GM12878 (cell line): ENCODE results near the gene CTDNEP1. TPM values are rescaled to one million over a fixed set of nuclear protein-coding genes. Genes with fewer than 3 reads are reported as not detected.

Experiments
- ATAC-seq: fragments of 200-7000 bp; cut with Tn5 transposase; 3 replicates; pipeline ENCODE4 v1.9.1; 2020; ENCODE audit warnings: mild to moderate bottlenecking, moderate library complexity
- BruUV-seq: library from RNA; stranded (reverse); fragments of 400-500 nt; replicated peaks from 2 replicates; lab custom pipeline; 2021; lab: Mats Ljungman, UMichigan
- CTCF ChIA-PET: fragments of 300-600 bp; sonication (Branson Sonifier 250); formaldehyde crosslinking; extraction: SDS; loops from one replicate; lab custom pipeline; 2021; ENCODE audit warnings: inconsistent platforms; lab: Yijun Ruan, JAX
- POLR2A ChIA-PET: fragments of 350-600 bp; formaldehyde crosslinking; extraction: SDS; loops from one replicate; lab custom pipeline; 2021; ENCODE audit warnings: inconsistent platforms; lab: Charles Lee
- RAD21 ChIA-PET: fragments of 300-600 bp; sonication (Branson Sonifier 250); formaldehyde crosslinking; loops from one replicate; lab custom pipeline; 2023; ENCODE audit warnings: antibody characterized with exemption; ENCODE audit not compliant: unreplicated experiment; lab: Charles Lee
- SMC1A ChIA-PET: fragments of 300-600 bp; sonication (Branson Sonifier 250); formaldehyde crosslinking; loops from one replicate; lab custom pipeline; 2023; ENCODE audit not compliant: unreplicated experiment, uncharacterized antibody; lab: Charles Lee
- DNase-seq: peaks from one replicate; pipeline ENCODE4 v3.0.0-alpha.2; 2011; ENCODE audit warnings: low read depth, low spot score
- FAIRE-seq: peaks from 3 replicates; lab custom pipeline; 2011; peaks lifted over from hg19 to GRCh38; lab: Jason Lieb, UNC
- H2AFZ ChIP-seq: 2 replicates; pipeline ENCODE4 v1.6.0; 2011; ENCODE audit warnings: low read depth, low read length, control low read depth; ENCODE audit not compliant: control insufficient read depth
- H3K27ac ChIP-seq: 2 replicates; pipeline ENCODE4 v1.5.1; 2011; ENCODE audit warnings: control low read depth; ENCODE audit not compliant: control insufficient read depth, insufficient read depth
- H3K27me3 ChIP-seq, 2 experiments: replicated peaks in 1 of 2; 2 replicates each; pipeline versions ENCODE4 v1.6.0 to v1.6.1; 2011; ENCODE audit warnings: low read length in 1 of 2; ENCODE audit not compliant: control insufficient read depth in 2 of 2, insufficient read depth in 2 of 2
- H3K36me3 ChIP-seq, 2 experiments: 2 replicates each; pipeline ENCODE4 v1.5.1; 2011; ENCODE audit warnings: low read length in 1 of 2; ENCODE audit not compliant: control insufficient read depth in 2 of 2, insufficient read depth in 2 of 2
- H3K4me1 ChIP-seq: 2 replicates; pipeline ENCODE4 v1.6.1; 2011; ENCODE audit warnings: mild to moderate bottlenecking, low read length, moderate library complexity, mixed read lengths; ENCODE audit not compliant: control insufficient read depth, insufficient read depth
- H3K4me2 ChIP-seq: 2 replicates; pipeline ENCODE4 v1.6.0; 2011; ENCODE audit warnings: control low read depth; ENCODE audit not compliant: control insufficient read depth, insufficient read depth
- H3K4me3 ChIP-seq: fragments of 200-600 bp; sonication (generic); 2 replicates; pipeline ENCODE4 v1.5.1; 2016
- H3K79me2 ChIP-seq: 2 replicates; pipeline ENCODE4 v1.6.0; 2011; ENCODE audit warnings: low read length; ENCODE audit not compliant: control insufficient read depth, insufficient read depth
- H3K9ac ChIP-seq: 2 replicates; pipeline ENCODE4 v1.8.0; 2011; ENCODE audit warnings: low read length, control low read depth, mixed read lengths; ENCODE audit not compliant: control insufficient read depth, insufficient read depth
- H3K9me3 ChIP-seq: replicated peaks from 3 replicates; pipeline ENCODE4 v1.5.1; 2011; ENCODE audit warnings: mild to moderate bottlenecking, low read length; ENCODE audit not compliant: control insufficient read depth, insufficient read depth
- H4K20me1 ChIP-seq: 2 replicates; pipeline ENCODE4 v1.6.0; 2011; ENCODE audit not compliant: control insufficient read depth, insufficient read depth
- ASH2L ChIP-seq: fragments of 300-600, 200-600 bp; sonication (generic); IDR thresholded peaks from 2 replicates; pipeline ENCODE4 v1.6.1; 2017; ENCODE audit warnings: low read depth, mild to moderate bottlenecking, borderline replicate concordance
- BHLHE40 ChIP-seq, 2 experiments: fragments of 450-650 bp in 1 of 2; IDR thresholded peaks; 2 replicates each; pipeline ENCODE4 v1.6.1; 2011 to 2017; ENCODE audit warnings: low read depth in 2 of 2, borderline replicate concordance in 1 of 2, improper control_type of control experiment in 1 of 2, low read length in 1 of 2, mild to moderate bottlenecking in 1 of 2
- BMI1 ChIP-seq: fragments of 450-650 bp; IDR thresholded peaks from 2 replicates; pipeline ENCODE4 v1.6.1; 2016; ENCODE audit warnings: mild to moderate bottlenecking, moderate library complexity, borderline replicate concordance
- CBX5 ChIP-seq: sonication (generic); IDR thresholded peaks from 2 replicates; pipeline ENCODE4 v1.6.1; 2016; ENCODE audit warnings: low read depth, moderate library complexity, mild to moderate bottlenecking, inconsistent platforms
- CHD4 ChIP-seq: fragments of 200-600 bp; sonication (generic); IDR thresholded peaks from 2 replicates; pipeline ENCODE4 v1.6.1; 2016; ENCODE audit warnings: mild to moderate bottlenecking
- EED ChIP-seq: sonication (generic); IDR thresholded peaks from 2 replicates; pipeline ENCODE4 v1.6.1; 2016; ENCODE audit warnings: antibody characterized with exemption, low read depth
- EZH2 ChIP-seq: IDR thresholded peaks from 2 replicates; pipeline ENCODE4 v1.6.1; 2012; ENCODE audit warnings: low read depth, mild to moderate bottlenecking, control low read depth, inconsistent platforms, low read length, borderline replicate concordance; ENCODE audit not compliant: control insufficient read depth
- NFYB ChIP-seq: IDR thresholded peaks from 2 replicates; pipeline ENCODE4 v1.6.1; 2011; ENCODE audit warnings: low read depth, mild to moderate bottlenecking, low read length, improper control_type of control experiment, moderate library complexity; ENCODE audit not compliant: insufficient read depth
- NR2C1 ChIP-seq: fragments of 450-650 bp; IDR thresholded peaks from 2 replicates; pipeline ENCODE4 v1.6.1; 2017; ENCODE audit warnings: antibody characterized with exemption, mild to moderate bottlenecking, moderate library complexity
- RAD21 ChIP-seq: IDR thresholded peaks from 2 replicates; pipeline ENCODE4 v1.6.1; 2011; ENCODE audit warnings: mild to moderate bottlenecking, low read depth, low read length, moderate library complexity; ENCODE audit not compliant: insufficient read depth
- SMAD5 ChIP-seq: IDR thresholded peaks from 2 replicates; pipeline ENCODE4 v1.6.1; 2016; ENCODE audit warnings: antibody characterized with exemption, low read depth
- SUPT20H ChIP-seq: IDR thresholded peaks from 2 replicates; pipeline ENCODE4 v1.6.1; 2011; ENCODE audit warnings: low read depth, mild to moderate bottlenecking, low read length, moderate library complexity, borderline replicate concordance; ENCODE audit not compliant: control insufficient read depth
- TCF3 ChIP-seq: IDR thresholded peaks from 2 replicates; pipeline ENCODE4 v1.6.1; 2012; ENCODE audit warnings: low read depth, mild to moderate bottlenecking, low read length, borderline replicate concordance; ENCODE audit not compliant: insufficient read depth
- ZNF24 ChIP-seq: fragments of 450-650 bp; IDR thresholded peaks from 2 replicates; pipeline ENCODE4 v1.6.1; 2017; ENCODE audit warnings: antibody characterized with exemption, mild to moderate bottlenecking
- WGBS: methylation state at CpG from one replicate; pipeline ENCODE4 v1.1.6; 2016; ENCODE audit warnings: low lambda C conversion rate; ENCODE audit not compliant: insufficient replicate concordance, insufficient coverage; ENCODE audit errors: missing lambda C conversion rate; 5-methylcytosine and 5-hydroxymethylcytosine counted together
- in situ Hi-C: fragments of 300-500 bp; cut with MboI; formaldehyde crosslinking; loops from 9 replicates; pipeline ENCODE4 v1.14.3; 2018; ENCODE audit warnings: mixed read lengths
- intact Hi-C: fragments of 100-400 bp; cut with micrococcal nuclease; formaldehyde crosslinking; loops from one replicate; pipeline ENCODE4 v1.14.2; 2022; ENCODE audit not compliant: unreplicated experiment
- polyA plus RNA-seq, 11 experiments: library from polyadenylated mRNA; depleted of rRNA in 4 of 11; unstranded in 6 of 11; stranded (reverse) in 5 of 11; fragments of >200 nt; fragmentation: Nextera tagmentation in 4 of 11; fragmentation: Illumina TruSeq in 1 of 11; extraction: Ambion mirVana in 4 of 11; extraction: Trizol in 1 of 11; gene quantifications; 1 replicate in 1 of 11; 2 replicates in 10 of 11; pipeline versions ENCODE4 v1.2.1 to v1.2.3, GENCODE V29; 2011 to 2016; ENCODE audit warnings: inconsistent platforms in 2 of 11, missing spikeins in 2 of 11, low read depth in 1 of 11
- total RNA-seq, 4 experiments: library from RNA; depleted of rRNA in 3 of 4; stranded (reverse); fragments of >200 nt in 3 of 4; fragmentation: Illumina TruSeq in 1 of 4; extraction: Trizol in 1 of 4; gene quantifications; 2 replicates each; pipeline versions ENCODE4 v1.2.1 to v1.2.3, GENCODE V29; 2013 to 2021
- TF ChIP-seq, protein P1 (sequence below): fragments of 450-650 bp; IDR thresholded peaks from 2 replicates; pipeline ENCODE4 v1.6.1; 2017; ENCODE audit warnings: mild to moderate bottlenecking
- TF ChIP-seq, protein P2 (sequence below): fragments of 450-650 bp; IDR thresholded peaks from 2 replicates; pipeline ENCODE4 v1.6.1; 2016; ENCODE audit warnings: mild to moderate bottlenecking, moderate library complexity, borderline replicate concordance

The CTDNEP1 gene
- total and polyA plus RNA-seq, 10 of the 15 experiments (the other 5 are each of a cell fraction or from before 2014, with no cell fraction given), result 23.7 to 176 (median 30.3) TPM

DNA sequence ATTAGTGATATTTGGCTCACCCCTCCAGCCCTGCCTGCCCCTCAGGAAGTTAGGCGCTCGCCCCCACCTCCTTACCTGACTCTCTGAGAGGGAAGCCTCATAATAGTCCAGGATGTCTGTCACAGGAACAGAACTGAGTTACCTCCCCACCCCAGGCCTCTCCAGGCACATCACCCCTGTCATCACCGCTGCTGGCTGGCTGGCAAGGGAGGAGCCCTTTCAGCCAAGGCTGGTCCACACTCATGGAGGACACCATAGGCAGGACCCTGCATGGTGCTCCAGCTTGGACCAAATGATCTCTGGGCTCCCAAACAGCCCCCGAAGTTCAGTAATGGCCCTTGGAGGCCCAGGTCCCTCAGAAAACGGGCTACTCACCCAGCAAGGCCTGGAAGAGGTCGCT is 33.4 kb downstream of the CTDNEP1 start:
- in situ Hi-C loops, result no loop called here
- Histone ChIP-seq H3K27ac (no peak overlapping the region), H3K27me3 (no peaks in the 10 kb centered on the region), H3K4me2 (no peak overlapping the region), H3K4me3 (no peak overlapping the region), H3K9ac (no peak overlapping the region), H3K36me3 (peaks cover 3 to 10% of the 10 kb centered on the region in 2 experiments; a peak in 3 of 4 replicates), H4K20me1 (no peaks in the 10 kb centered on the region), H3K79me2 (peaks cover 14% of the 10 kb centered on the region), H3K9me3 (no peaks in the 10 kb centered on the region), H3K4me1 (peaks cover 22% of the 10 kb centered on the region), H2AFZ (no peak overlapping the region)
- no TSS peak for BruUV-seq
- ChIA-PET SMC1A (interaction anchor here (4.8 kb wide), 1 partner anchor 24 kb away, joined by 34 read pairs; the partner anchor contains the start of gene GABARAP), RAD21 (interaction anchor here (3.2 kb wide), 1 partner anchor 78 kb away, joined by 44 read pairs; no protein-coding TSS in a partner anchor), CTCF (interaction anchor here (5.1 kb wide), 1 partner anchor 79 kb away, joined by 60 read pairs; no protein-coding TSS in a partner anchor), POLR2A (interaction anchor here (1.0 to 5.9 kb wide), 4 partner anchors 16 to 118 kb away, joined by 3 to 60 read pairs (median 36); partner anchors contain the start of genes ACAP1, CTDNEP1, DVL2 and ELP5)
- ATAC-seq (no peak), FAIRE-seq (no peak), DNase-seq (no peak)
- WGBS, result 71% methylated on average over 6 of the region's 6 CpGs
- intact Hi-C loops, result no loop called here
- TF ChIP-seq ASH2L, result no peak
- no peak for TF ChIP-seq ZNF24
- TF ChIP-seq TCF3, result no peak
- no peak for TF ChIP-seq SMAD5
- TF ChIP-seq CHD4, result no peak
- TF ChIP-seq CBX5, result no peak
- TF ChIP-seq, protein P1, sequence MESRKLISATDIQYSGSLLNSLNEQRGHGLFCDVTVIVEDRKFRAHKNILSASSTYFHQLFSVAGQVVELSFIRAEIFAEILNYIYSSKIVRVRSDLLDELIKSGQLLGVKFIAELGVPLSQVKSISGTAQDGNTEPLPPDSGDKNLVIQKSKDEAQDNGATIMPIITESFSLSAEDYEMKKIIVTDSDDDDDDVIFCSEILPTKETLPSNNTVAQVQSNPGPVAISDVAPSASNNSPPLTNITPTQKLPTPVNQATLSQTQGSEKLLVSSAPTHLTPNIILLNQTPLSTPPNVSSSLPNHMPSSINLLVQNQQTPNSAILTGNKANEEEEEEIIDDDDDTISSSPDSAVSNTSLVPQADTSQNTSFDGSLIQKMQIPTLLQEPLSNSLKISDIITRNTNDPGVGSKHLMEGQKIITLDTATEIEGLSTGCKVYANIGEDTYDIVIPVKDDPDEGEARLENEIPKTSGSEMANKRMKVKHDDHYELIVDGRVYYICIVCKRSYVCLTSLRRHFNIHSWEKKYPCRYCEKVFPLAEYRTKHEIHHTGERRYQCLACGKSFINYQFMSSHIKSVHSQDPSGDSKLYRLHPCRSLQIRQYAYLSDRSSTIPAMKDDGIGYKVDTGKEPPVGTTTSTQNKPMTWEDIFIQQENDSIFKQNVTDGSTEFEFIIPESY, result no peak
- no peak for TF ChIP-seq BHLHE40 (IDR thresholded peaks at IDR 0.05; ENCODE audit: borderline replicate concordance in 1 of 2, low read depth in 2 of 2, low read length in 1 of 2)
- TF ChIP-seq RAD21, result no peak
- TF ChIP-seq SUPT20H, result no peak
- no peak for TF ChIP-seq BMI1
- TF ChIP-seq EED, result no peak
- TF ChIP-seq, protein P2, sequence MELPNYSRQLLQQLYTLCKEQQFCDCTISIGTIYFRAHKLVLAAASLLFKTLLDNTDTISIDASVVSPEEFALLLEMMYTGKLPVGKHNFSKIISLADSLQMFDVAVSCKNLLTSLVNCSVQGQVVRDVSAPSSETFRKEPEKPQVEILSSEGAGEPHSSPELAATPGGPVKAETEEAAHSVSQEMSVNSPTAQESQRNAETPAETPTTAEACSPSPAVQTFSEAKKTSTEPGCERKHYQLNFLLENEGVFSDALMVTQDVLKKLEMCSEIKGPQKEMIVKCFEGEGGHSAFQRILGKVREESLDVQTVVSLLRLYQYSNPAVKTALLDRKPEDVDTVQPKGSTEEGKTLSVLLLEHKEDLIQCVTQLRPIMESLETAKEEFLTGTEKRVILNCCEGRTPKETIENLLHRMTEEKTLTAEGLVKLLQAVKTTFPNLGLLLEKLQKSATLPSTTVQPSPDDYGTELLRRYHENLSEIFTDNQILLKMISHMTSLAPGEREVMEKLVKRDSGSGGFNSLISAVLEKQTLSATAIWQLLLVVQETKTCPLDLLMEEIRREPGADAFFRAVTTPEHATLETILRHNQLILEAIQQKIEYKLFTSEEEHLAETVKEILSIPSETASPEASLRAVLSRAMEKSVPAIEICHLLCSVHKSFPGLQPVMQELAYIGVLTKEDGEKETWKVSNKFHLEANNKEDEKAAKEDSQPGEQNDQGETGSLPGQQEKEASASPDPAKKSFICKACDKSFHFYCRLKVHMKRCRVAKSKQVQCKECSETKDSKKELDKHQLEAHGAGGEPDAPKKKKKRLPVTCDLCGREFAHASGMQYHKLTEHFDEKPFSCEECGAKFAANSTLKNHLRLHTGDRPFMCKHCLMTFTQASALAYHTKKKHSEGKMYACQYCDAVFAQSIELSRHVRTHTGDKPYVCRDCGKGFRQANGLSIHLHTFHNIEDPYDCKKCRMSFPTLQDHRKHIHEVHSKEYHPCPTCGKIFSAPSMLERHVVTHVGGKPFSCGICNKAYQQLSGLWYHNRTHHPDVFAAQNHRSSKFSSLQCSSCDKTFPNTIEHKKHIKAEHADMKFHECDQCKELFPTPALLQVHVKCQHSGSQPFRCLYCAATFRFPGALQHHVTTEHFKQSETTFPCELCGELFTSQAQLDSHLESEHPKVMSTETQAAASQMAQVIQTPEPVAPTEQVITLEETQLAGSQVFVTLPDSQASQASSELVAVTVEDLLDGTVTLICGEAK, result no peak
- TF ChIP-seq EZH2, result no peak
- no peak for TF ChIP-seq NFYB
- TF ChIP-seq NR2C1, result no peak
